Ascending aorta (tissue), 2 donors: ENCODE data around the gene PLOD2. TPM values are rescaled to one million over a fixed set of nuclear protein-coding genes. Genes with fewer than 3 reads are reported as not detected.

Experiments
- DNase-seq, 2 donors: peaks; one replicate each; pipeline ENCODE4 v3.0.0-alpha.2; 2019; ENCODE audit warnings: low spot score in 2 of 2
- H3K27ac ChIP-seq, 2 donors: fragments of 200-600 bp; sonication (generic); one replicate each; pipeline ENCODE4 v1.5.1; 2016 to 2017; ENCODE audit warnings: mild to moderate bottlenecking in 1 of 2
- H3K27me3 ChIP-seq: fragments of 200-600 bp; sonication (generic); one replicate; pipeline ENCODE4 v1.5.1; 2017
- H3K36me3 ChIP-seq, 2 donors: fragments of 200-600 bp; sonication (generic); one replicate each; pipeline ENCODE4 v1.5.1; 2016
- H3K4me1 ChIP-seq, 2 donors: fragments of 200-600 bp; sonication (generic); one replicate each; pipeline ENCODE4 v1.5.1; 2016 to 2017; ENCODE audit warnings: mild to moderate bottlenecking in 1 of 2
- H3K4me3 ChIP-seq, 2 donors: fragments of 200-600 bp; sonication (generic); one replicate each; pipeline ENCODE4 v1.5.1; 2016 to 2017; ENCODE audit warnings: mild to moderate bottlenecking in 1 of 2
- H3K9me3 ChIP-seq, 2 donors: fragments of 200-600 bp; sonication (generic); one replicate each; pipeline ENCODE4 v1.5.1; 2016
- intact Hi-C: fragments of 100-400 bp; cut with DNase I; formaldehyde crosslinking; loops from one replicate; pipeline ENCODE4 v1.15.1; 2023
- total RNA-seq: library from RNA; depleted of rRNA; stranded (reverse); fragments of >200 nt; gene quantifications from one replicate; pipeline ENCODE4 v1.1.0, GENCODE V29; 2016
- TF ChIP-seq, protein P1 (sequence below), 3 experiments: fragments of 200-600 bp in 2 of 3; fragments of 450-650 bp in 1 of 3; sonication (generic) in 2 of 3; IDR thresholded peaks; one replicate each; pipeline ENCODE4 v1.5.1; 2016 to 2019; ENCODE audit warnings: antibody characterized with exemption in 3 of 3, mild to moderate bottlenecking in 1 of 3, moderate library complexity in 1 of 3

The PLOD2 gene
- total RNA-seq, 1 donor from 2014 or later, result 41.3 TPM

GRCh38 chr3:146133441-146133840 is 27.5 kb downstream of the PLOD2 start:
- H3K9me3 ChIP-seq, result no peaks in the 10 kb centered on the region
- no peak for DNase-seq
- peaks cover 0 to 23% of the 10 kb centered on the region in 2 donors for H3K4me1 ChIP-seq
- TF ChIP-seq, protein P1, sequence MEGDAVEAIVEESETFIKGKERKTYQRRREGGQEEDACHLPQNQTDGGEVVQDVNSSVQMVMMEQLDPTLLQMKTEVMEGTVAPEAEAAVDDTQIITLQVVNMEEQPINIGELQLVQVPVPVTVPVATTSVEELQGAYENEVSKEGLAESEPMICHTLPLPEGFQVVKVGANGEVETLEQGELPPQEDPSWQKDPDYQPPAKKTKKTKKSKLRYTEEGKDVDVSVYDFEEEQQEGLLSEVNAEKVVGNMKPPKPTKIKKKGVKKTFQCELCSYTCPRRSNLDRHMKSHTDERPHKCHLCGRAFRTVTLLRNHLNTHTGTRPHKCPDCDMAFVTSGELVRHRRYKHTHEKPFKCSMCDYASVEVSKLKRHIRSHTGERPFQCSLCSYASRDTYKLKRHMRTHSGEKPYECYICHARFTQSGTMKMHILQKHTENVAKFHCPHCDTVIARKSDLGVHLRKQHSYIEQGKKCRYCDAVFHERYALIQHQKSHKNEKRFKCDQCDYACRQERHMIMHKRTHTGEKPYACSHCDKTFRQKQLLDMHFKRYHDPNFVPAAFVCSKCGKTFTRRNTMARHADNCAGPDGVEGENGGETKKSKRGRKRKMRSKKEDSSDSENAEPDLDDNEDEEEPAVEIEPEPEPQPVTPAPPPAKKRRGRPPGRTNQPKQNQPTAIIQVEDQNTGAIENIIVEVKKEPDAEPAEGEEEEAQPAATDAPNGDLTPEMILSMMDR (IDR thresholded peaks at IDR 0.05), result no peak
- peak overlapping the region; percentile 49 to 82 for H3K27ac ChIP-seq
- no peaks in the 10 kb centered on the region for H3K27me3 ChIP-seq
- H3K36me3 ChIP-seq, result no peaks in the 10 kb centered on the region
- intact Hi-C loops, result no loop called here
- H3K4me3 ChIP-seq, result no peak overlapping the region

- Histone ChIP-seq H3K4me3 (no peak overlapping the region), H3K27ac (peak overlapping the region; percentile 79 to 82), H3K36me3 (no peaks in the 10 kb centered on the region), H3K9me3 (no peaks in the 10 kb centered on the region), H3K27me3 (no peaks in the 10 kb centered on the region), H3K4me1 (peaks cover 0 to 30% of the 10 kb centered on the region in 2 donors)
- DNase-seq, result no peak
- intact Hi-C loops, result no loop called here
- TF ChIP-seq, protein P1 (IDR thresholded peaks at IDR 0.05), result no peak
These were observed 29.2 kb downstream of the PLOD2 start for GRCh38 chr3:146131616-146132410.

DNA sequence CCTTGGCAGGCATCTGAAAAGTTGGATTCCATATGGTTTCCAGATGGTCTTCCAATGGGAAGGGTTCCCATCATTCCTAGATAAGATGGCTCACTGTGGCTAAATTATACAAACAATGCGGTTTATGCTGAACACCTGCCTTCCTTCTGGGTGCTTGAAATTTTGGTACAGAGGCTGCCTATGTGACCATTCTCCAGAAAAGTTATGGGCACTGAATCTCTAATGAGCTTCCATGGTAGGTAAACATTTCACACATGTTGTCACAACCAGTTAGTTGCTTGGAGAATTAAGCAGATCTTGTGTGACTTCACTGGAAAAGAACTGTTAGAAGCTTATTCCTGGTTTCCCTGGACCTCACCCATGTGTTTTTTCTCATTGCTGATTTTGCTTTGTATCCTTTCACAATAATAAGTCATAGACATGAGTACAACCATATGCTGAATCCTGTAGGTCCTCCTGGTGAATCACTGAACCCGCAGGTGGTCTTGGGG is 30.1 kb downstream of the PLOD2 start:
- Histone ChIP-seq H3K27me3 (no peaks in the 10 kb centered on the region), H3K9me3 (no peaks in the 10 kb centered on the region), H3K36me3 (no peaks in the 10 kb centered on the region), H3K4me3 (no peak overlapping the region), H3K4me1 (peaks cover 0 to 35% of the 10 kb centered on the region in 2 donors), H3K27ac (peak overlapping the region; percentile 79 to 82)
- intact Hi-C loops, result no loop called here
- TF ChIP-seq, protein P1 (IDR thresholded peaks at IDR 0.05), result no peak
- DNase-seq, result no peak

DNA sequence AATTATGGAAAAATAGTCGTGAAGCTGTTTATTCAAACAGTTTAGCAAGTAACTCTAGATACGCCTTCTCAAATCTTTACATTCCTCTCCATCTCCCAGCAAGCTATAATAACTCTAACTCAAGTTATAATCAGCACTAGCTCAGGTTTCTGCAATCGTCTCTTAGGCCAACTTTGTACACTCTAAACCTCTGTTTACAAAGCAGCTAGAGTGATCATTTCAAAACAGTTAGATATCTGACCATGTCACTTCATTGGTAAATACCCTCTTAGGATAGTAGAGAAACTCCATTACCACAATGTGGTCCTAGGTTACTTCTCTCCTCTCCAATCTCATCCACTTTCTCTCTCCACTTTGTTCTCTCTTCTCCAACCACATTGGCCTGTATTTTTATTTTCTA is 31.2 kb downstream of the PLOD2 start:
- intact Hi-C loops, result no loop called here
- H3K9me3 ChIP-seq, result no peaks in the 10 kb centered on the region
- TF ChIP-seq, protein P1 (IDR thresholded peaks at IDR 0.05), result no peak
- H3K27me3 ChIP-seq, result no peaks in the 10 kb centered on the region
- no peak for DNase-seq
- H3K27ac ChIP-seq, result peak overlapping the region in 1 of 2 donors; percentile 47
- H3K36me3 ChIP-seq, result no peaks in the 10 kb centered on the region
- peaks cover 0 to 44% of the 10 kb centered on the region in 2 donors for H3K4me1 ChIP-seq
- H3K4me3 ChIP-seq, result no peak overlapping the region

DNA sequence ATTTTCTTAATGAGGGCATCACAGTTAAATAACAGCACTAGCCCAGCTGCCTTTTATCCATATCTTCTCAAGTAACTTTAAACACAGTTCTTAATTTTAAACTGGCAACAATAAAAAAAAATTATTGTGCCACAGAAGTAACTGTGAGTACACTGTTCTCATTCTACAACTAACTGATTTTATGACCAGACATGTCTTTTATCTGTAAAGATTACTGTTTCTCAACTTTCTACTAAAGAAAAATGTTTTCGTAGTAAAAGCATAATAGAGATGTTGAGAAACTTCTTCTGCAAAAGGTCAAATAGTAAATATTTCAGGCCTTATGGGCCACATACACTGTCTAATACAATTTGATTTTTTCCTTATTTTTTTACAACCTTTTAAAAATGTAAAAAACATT is 32.0 kb downstream of the PLOD2 start:
- TF ChIP-seq, protein P1 (IDR thresholded peaks at IDR 0.05), result no peak
- no peaks in the 10 kb centered on the region for H3K27me3 ChIP-seq
- intact Hi-C loops, result no loop called here
- no peak overlapping the region for H3K4me3 ChIP-seq
- H3K36me3 ChIP-seq, result no peaks in the 10 kb centered on the region
- H3K9me3 ChIP-seq, result no peaks in the 10 kb centered on the region
- peaks cover 0 to 45% of the 10 kb centered on the region in 2 donors for H3K4me1 ChIP-seq
- no peak for DNase-seq
- H3K27ac ChIP-seq, result peak overlapping the region in 1 of 2 donors; percentile 47
